Smooth muscle cell (in vitro differentiated cells): Measurements from ENCODE around the gene TMOD2. TPM values are rescaled to one million over a fixed set of nuclear protein-coding genes. Genes with fewer than 3 reads are reported as not detected.

Source experiments
- DNase-seq: peaks from one replicate; lab custom pipeline; 2025; ENCODE audit not compliant: unreplicated experiment; lab: John Stamatoyannopoulos, UW
- H2AFZ ChIP-seq: fragments of 200-600 bp; sonication (generic); 2 replicates; pipeline ENCODE4 v1.6.0; 2016; ENCODE audit warnings: antibody characterized with exemption, low read depth, mild to moderate bottlenecking
- H3F3A ChIP-seq: fragments of 200-600 bp; sonication (generic); 2 replicates; pipeline ENCODE4 v1.6.0; 2017; ENCODE audit warnings: antibody characterized with exemption, low read depth
- H3K27ac ChIP-seq: fragments of 200-600 bp; sonication (generic); 2 replicates; pipeline ENCODE4 v1.5.1; 2016; ENCODE audit warnings: low read depth, mild to moderate bottlenecking
- H3K27me3 ChIP-seq: fragments of 200-600 bp; sonication (generic); 2 replicates; pipeline ENCODE4 v1.6.1; 2016; ENCODE audit warnings: low read depth, mild to moderate bottlenecking
- H3K36me3 ChIP-seq: fragments of 200-600 bp; sonication (generic); 2 replicates; pipeline ENCODE4 v1.5.1; 2016; ENCODE audit warnings: low read depth
- H3K4me1 ChIP-seq: fragments of 200-600 bp; sonication (generic); 2 replicates; pipeline ENCODE4 v1.5.1; 2016; ENCODE audit warnings: low read depth
- H3K4me2 ChIP-seq: fragments of 200-600 bp; sonication (generic); 2 replicates; pipeline ENCODE4 v1.6.0; 2016; ENCODE audit warnings: mild to moderate bottlenecking
- H3K4me3 ChIP-seq: fragments of 200-600 bp; sonication (generic); 2 replicates; pipeline ENCODE4 v1.5.1; 2016; ENCODE audit warnings: mild to moderate bottlenecking
- H3K79me2 ChIP-seq: fragments of 200-600 bp; sonication (generic); 2 replicates; pipeline ENCODE4 v1.6.0; 2016; ENCODE audit warnings: low read depth, mild to moderate bottlenecking
- H3K9ac ChIP-seq: fragments of 200-600 bp; sonication (generic); 2 replicates; pipeline ENCODE4 v1.6.0; 2016; ENCODE audit warnings: low read depth
- H3K9me3 ChIP-seq: fragments of 200-600 bp; sonication (generic); replicated peaks from 2 replicates; pipeline ENCODE4 v1.5.1; 2016; ENCODE audit warnings: low read depth
- H4K20me1 ChIP-seq: fragments of 200-600 bp; sonication (generic); 2 replicates; pipeline ENCODE4 v1.6.0; 2016; ENCODE audit warnings: low read depth
- WGBS: methylation state at CpG from one replicate; pipeline ENCODE4 v1.1.7; 2016; ENCODE audit warnings: low lambda C conversion rate; 5-methylcytosine and 5-hydroxymethylcytosine counted together
- polyA plus RNA-seq: library from polyadenylated mRNA; unstranded; fragments of >200 nt; fragmentation: Nextera tagmentation; extraction: Ambion mirVana; gene quantifications from 2 replicates; pipeline ENCODE4 v1.2.1, GENCODE V29; 2016
- total RNA-seq: library from RNA; depleted of rRNA; stranded (reverse); fragments of >200 nt; gene quantifications from 2 replicates; pipeline ENCODE4 v1.2.3, GENCODE V29; 2014
- TF ChIP-seq, protein P1 (sequence below): fragments of 200-600 bp; sonication (generic); IDR thresholded peaks from 2 replicates; pipeline ENCODE4 v1.5.1; 2017; ENCODE audit warnings: borderline replicate concordance, mild to moderate bottlenecking, antibody characterized with exemption; ENCODE audit not compliant: insufficient read depth, poor library complexity, severe bottlenecking

The TMOD2 gene
- total and polyA plus RNA-seq, 2 experiments from 2014 or later: 1.5 to 4.2 TPM

DNA sequence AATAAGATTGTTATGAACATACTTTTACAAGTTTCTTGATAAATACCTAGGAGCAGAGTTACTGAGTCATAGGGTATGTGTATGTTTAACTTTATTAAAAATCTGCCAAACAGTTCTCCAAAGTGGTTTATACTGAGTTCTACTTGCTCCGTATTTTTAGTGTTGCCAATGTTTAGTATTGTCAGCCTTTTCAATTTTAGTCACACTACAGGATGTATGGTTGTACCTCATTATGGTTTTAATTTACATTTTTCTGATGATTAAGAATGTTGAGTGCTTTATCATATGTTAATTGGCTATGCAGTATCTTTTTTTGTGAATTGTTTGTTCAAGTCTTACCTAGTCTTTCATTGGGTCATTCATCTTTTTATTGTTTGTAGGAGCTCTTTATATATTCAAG is 82.4 kb downstream of the TMOD2 start:
- H3K4me2 ChIP-seq: peak overlapping the region; percentile 7
- H3K4me3 ChIP-seq: no peak overlapping the region
- no peaks in the 10 kb centered on the region for H3K36me3 ChIP-seq
- H3F3A ChIP-seq: no peaks in the 10 kb centered on the region
- H3K9me3 ChIP-seq: no peaks in the 10 kb centered on the region
- no peak overlapping the region for H2AFZ ChIP-seq
- H3K27ac ChIP-seq: no peak overlapping the region
- H4K20me1 ChIP-seq: peaks cover 84% of the 10 kb centered on the region
- TF ChIP-seq, protein P1, sequence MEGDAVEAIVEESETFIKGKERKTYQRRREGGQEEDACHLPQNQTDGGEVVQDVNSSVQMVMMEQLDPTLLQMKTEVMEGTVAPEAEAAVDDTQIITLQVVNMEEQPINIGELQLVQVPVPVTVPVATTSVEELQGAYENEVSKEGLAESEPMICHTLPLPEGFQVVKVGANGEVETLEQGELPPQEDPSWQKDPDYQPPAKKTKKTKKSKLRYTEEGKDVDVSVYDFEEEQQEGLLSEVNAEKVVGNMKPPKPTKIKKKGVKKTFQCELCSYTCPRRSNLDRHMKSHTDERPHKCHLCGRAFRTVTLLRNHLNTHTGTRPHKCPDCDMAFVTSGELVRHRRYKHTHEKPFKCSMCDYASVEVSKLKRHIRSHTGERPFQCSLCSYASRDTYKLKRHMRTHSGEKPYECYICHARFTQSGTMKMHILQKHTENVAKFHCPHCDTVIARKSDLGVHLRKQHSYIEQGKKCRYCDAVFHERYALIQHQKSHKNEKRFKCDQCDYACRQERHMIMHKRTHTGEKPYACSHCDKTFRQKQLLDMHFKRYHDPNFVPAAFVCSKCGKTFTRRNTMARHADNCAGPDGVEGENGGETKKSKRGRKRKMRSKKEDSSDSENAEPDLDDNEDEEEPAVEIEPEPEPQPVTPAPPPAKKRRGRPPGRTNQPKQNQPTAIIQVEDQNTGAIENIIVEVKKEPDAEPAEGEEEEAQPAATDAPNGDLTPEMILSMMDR: no peak
- no peak for DNase-seq
- 97% methylated on average over 1 of the region's 1 CpG for WGBS
- H3K9ac ChIP-seq: no peak overlapping the region
- peaks cover 11% of the 10 kb centered on the region for H3K4me1 ChIP-seq
- H3K27me3 ChIP-seq: no peaks in the 10 kb centered on the region
- H3K79me2 ChIP-seq: peaks cover 89% of the 10 kb centered on the region

GRCh38 chr15:51837792-51838251 is 86.4 kb downstream of the TMOD2 start:
- Histone ChIP-seq H3K36me3 (no peaks in the 10 kb centered on the region), H3K9ac (no peak overlapping the region), H2AFZ (no peak overlapping the region), H3K4me1 (peaks cover 5% of the 10 kb centered on the region), H3F3A (no peaks in the 10 kb centered on the region), H3K79me2 (peaks cover 100% of the 10 kb centered on the region), H4K20me1 (peaks cover 100% of the 10 kb centered on the region), H3K27me3 (no peaks in the 10 kb centered on the region), H3K27ac (no peak overlapping the region), H3K4me2 (no peak overlapping the region), H3K9me3 (no peaks in the 10 kb centered on the region), H3K4me3 (no peak overlapping the region)
- WGBS: 81% methylated on average over 4 of the region's 4 CpGs
- TF ChIP-seq, protein P1: no peak
- no peak for DNase-seq

- Histone ChIP-seq H3K9ac (no peak overlapping the region), H2AFZ (no peak overlapping the region), H3F3A (peaks cover under 1% of the 10 kb centered on the region), H3K4me2 (no peak overlapping the region), H3K27ac (no peak overlapping the region), H4K20me1 (peaks cover 100% of the 10 kb centered on the region), H3K79me2 (peaks cover 99% of the 10 kb centered on the region), H3K36me3 (no peaks in the 10 kb centered on the region), H3K4me1 (peaks cover 9% of the 10 kb centered on the region), H3K9me3 (no peaks in the 10 kb centered on the region), H3K27me3 (no peaks in the 10 kb centered on the region), H3K4me3 (no peak overlapping the region)
- 87% methylated on average over 2 of the region's 2 CpGs for WGBS
- no peak for DNase-seq
- TF ChIP-seq, protein P1: no peak
Observed at GRCh38 chr15:51838270-51838669, 86.9 kb downstream of the TMOD2 start.

DNA sequence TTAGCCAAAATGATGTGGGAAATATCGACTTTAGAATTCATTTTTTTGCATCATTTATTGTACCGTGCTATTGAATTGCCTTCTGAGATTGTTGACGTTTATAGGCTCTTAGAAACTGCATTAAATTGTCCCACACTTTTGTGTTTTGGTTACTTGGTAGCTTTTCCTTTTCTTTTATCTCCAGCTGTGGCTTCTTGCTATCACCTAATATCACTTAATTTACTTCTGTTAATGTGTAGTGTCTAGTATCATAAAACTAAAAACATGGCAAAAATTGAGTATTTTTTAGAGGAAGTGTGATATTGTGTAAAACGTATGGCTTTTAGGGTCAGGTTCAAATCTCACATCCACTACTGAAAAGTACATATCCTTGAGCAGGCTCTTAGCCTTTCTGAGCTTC is 89.3 kb downstream of the TMOD2 start:
- H3K4me3 ChIP-seq: no peak overlapping the region
- no peak overlapping the region for H3K27ac ChIP-seq
- 82% methylated on average over 4 of the region's 4 CpGs for WGBS
- no peak overlapping the region for H2AFZ ChIP-seq
- no peak overlapping the region for H3K4me2 ChIP-seq
- H3K9ac ChIP-seq: no peak overlapping the region
- peaks cover 100% of the 10 kb centered on the region for H4K20me1 ChIP-seq
- peaks cover 99% of the 10 kb centered on the region for H3K79me2 ChIP-seq
- TF ChIP-seq, protein P1: no peak
- no peaks in the 10 kb centered on the region for H3K36me3 ChIP-seq
- DNase-seq: no peak
- H3K9me3 ChIP-seq: no peaks in the 10 kb centered on the region
- peaks cover 17% of the 10 kb centered on the region for H3K4me1 ChIP-seq
- H3F3A ChIP-seq: peaks cover 5% of the 10 kb centered on the region
- H3K27me3 ChIP-seq: no peaks in the 10 kb centered on the region
